H9 (cell line): ENCODE measurements around the gene CCDC74B. TPM values are rescaled to one million over a fixed set of nuclear protein-coding genes. Genes with fewer than 3 reads are reported as not detected.
"Not testable (repeated sequence)": the region's sequence is repeated elsewhere in the genome, so short reads cannot be mapped to it uniquely, and the experiment has no call there.

Experiments used
- DNase-seq: peaks from one replicate; pipeline ENCODE4 v3.0.0-alpha.2; 2017
- H2AFZ ChIP-seq: one replicate; pipeline ENCODE4 v1.6.1; 2013; ENCODE audit warnings: mild to moderate bottlenecking, low read length, control low read depth, moderate library complexity
- H2AK5ac ChIP-seq: 2 replicates; pipeline ENCODE4 v1.6.1; 2013; ENCODE audit warnings: low read length, control low read depth, mixed read lengths; ENCODE audit not compliant: insufficient read length
- H2BK120ac ChIP-seq: one replicate; pipeline ENCODE4 v1.6.1; 2013; ENCODE audit warnings: low read depth, mild to moderate bottlenecking, low read length, control low read depth, inconsistent platforms; ENCODE audit not compliant: poor library complexity, severe bottlenecking
- H2BK12ac ChIP-seq: 2 replicates; pipeline ENCODE4 v1.6.1; 2013; ENCODE audit warnings: low read length, control low read depth, mixed read lengths, low read depth; ENCODE audit not compliant: insufficient read length
- H2BK15ac ChIP-seq: 2 replicates; pipeline ENCODE4 v1.6.1; 2013; ENCODE audit warnings: low read depth, low read length, control low read depth
- H2BK20ac ChIP-seq: one replicate; pipeline ENCODE4 v1.6.1; 2013; ENCODE audit warnings: low read depth, mild to moderate bottlenecking, low read length, control low read depth, inconsistent platforms; ENCODE audit not compliant: poor library complexity, severe bottlenecking
- H2BK5ac ChIP-seq: 2 replicates; pipeline ENCODE4 v1.6.1; 2013; ENCODE audit warnings: low read length, control low read depth, mixed read lengths; ENCODE audit not compliant: insufficient read length
- H3K14ac ChIP-seq: 2 replicates; pipeline ENCODE4 v1.6.1; 2013; ENCODE audit warnings: low read length, control low read depth; ENCODE audit not compliant: insufficient read depth
- H3K18ac ChIP-seq: 2 replicates; pipeline ENCODE4 v1.6.1; 2013; ENCODE audit warnings: low read depth, mild to moderate bottlenecking, mixed read lengths, low read length, control low read depth; ENCODE audit not compliant: insufficient read length
- H3K23ac ChIP-seq: 2 replicates; pipeline ENCODE4 v1.6.1; 2013; ENCODE audit warnings: low read length, control low read depth, mixed read lengths, low read depth; ENCODE audit not compliant: insufficient read length
- H3K23me2 ChIP-seq: 2 replicates; pipeline ENCODE4 v1.6.1; 2013; ENCODE audit warnings: low read depth, mild to moderate bottlenecking, mixed read lengths, low read length, control low read depth; ENCODE audit not compliant: insufficient read length, poor library complexity, severe bottlenecking
- H3K27ac ChIP-seq: 2 replicates; pipeline ENCODE4 v1.5.1; 2013; ENCODE audit warnings: low read length, control low read depth, mixed read lengths, low read depth; ENCODE audit not compliant: insufficient read length
- H3K27me3 ChIP-seq: 2 replicates; pipeline ENCODE4 v1.6.1; 2013; ENCODE audit warnings: low read length, control low read depth, inconsistent platforms; ENCODE audit not compliant: insufficient read depth
- H3K4ac ChIP-seq: 2 replicates; pipeline ENCODE4 v1.6.1; 2013; ENCODE audit warnings: low read depth, mild to moderate bottlenecking, control low read depth, inconsistent platforms, low read length, moderate library complexity
- H3K4me1 ChIP-seq: 2 replicates; pipeline ENCODE4 v1.6.1; 2013; ENCODE audit warnings: low read length, control low read depth, inconsistent platforms; ENCODE audit not compliant: insufficient read depth
- H3K4me2 ChIP-seq: 2 replicates; pipeline ENCODE4 v1.6.1; 2013; ENCODE audit warnings: low read length, control low read depth, mixed read lengths; ENCODE audit not compliant: insufficient read length, insufficient read depth
- H3K56ac ChIP-seq: 2 replicates; pipeline ENCODE4 v1.6.1; 2013; ENCODE audit warnings: low read depth, mild to moderate bottlenecking, mixed read lengths, low read length, control low read depth; ENCODE audit not compliant: insufficient read length
- H3K79me1 ChIP-seq: 2 replicates; pipeline ENCODE4 v1.6.1; 2013; ENCODE audit warnings: low read depth, mild to moderate bottlenecking, moderate library complexity, low read length, control low read depth, inconsistent platforms; ENCODE audit not compliant: insufficient read depth, poor library complexity, severe bottlenecking
- H3K79me2 ChIP-seq: 2 replicates; pipeline ENCODE4 v1.6.1; 2013; ENCODE audit warnings: low read length, control low read depth, inconsistent platforms; ENCODE audit not compliant: insufficient read depth
- H3K9ac ChIP-seq: 2 replicates; pipeline ENCODE4 v1.6.1; 2013; ENCODE audit warnings: low read length, control low read depth, mixed read lengths; ENCODE audit not compliant: insufficient read length; ENCODE audit errors: extremely low read depth
- H3K9me3 ChIP-seq: one replicate; pipeline ENCODE4 v1.6.1; 2013; ENCODE audit warnings: low read depth, low read length, inconsistent platforms; ENCODE audit not compliant: control insufficient read depth
- H3T11ph ChIP-seq: one replicate; pipeline ENCODE4 v1.6.1; 2013; ENCODE audit warnings: mild to moderate bottlenecking, low read length, control low read depth, inconsistent platforms
- H4K20me1 ChIP-seq: one replicate; pipeline ENCODE4 v1.6.1; 2013; ENCODE audit not compliant: control insufficient read depth, insufficient read length, insufficient read depth
- H4K5ac ChIP-seq: 2 replicates; pipeline ENCODE4 v1.6.1; 2013; ENCODE audit warnings: low read depth, mild to moderate bottlenecking, mixed read lengths, low read length, control low read depth; ENCODE audit not compliant: insufficient read length
- H4K8ac ChIP-seq: replicated peaks from 2 replicates; pipeline ENCODE4 v1.6.1; 2013; ENCODE audit warnings: low read length, control low read depth, mixed read lengths, low read depth; ENCODE audit not compliant: insufficient read length
- H4K91ac ChIP-seq: 2 replicates; pipeline ENCODE4 v1.6.1; 2013; ENCODE audit warnings: low read depth, mild to moderate bottlenecking, moderate library complexity, mixed read lengths, low read length, control low read depth; ENCODE audit not compliant: insufficient read length
- H3K27ac Mint-ChIP-seq, 3 experiments: 2 replicates in 2 of 3; 3 replicates in 1 of 3; pipeline ENCODE4 v1.8.0; 2020 to 2021; ENCODE audit warnings: mixed read lengths in 3 of 3, mild to moderate bottlenecking in 1 of 3, moderate library complexity in 1 of 3
- H3K27me3 Mint-ChIP-seq: 2 replicates; pipeline ENCODE4 v1.8.0; 2021; ENCODE audit warnings: low read depth, mild to moderate bottlenecking, moderate library complexity, mixed read lengths
- H3K36me3 Mint-ChIP-seq, 3 experiments: 2 replicates in 2 of 3; 3 replicates in 1 of 3; pipeline ENCODE4 v1.8.0; 2020 to 2021; ENCODE audit warnings: low read depth in 3 of 3, mixed read lengths in 3 of 3; ENCODE audit not compliant: insufficient read depth in 1 of 3
- H3K4me1 Mint-ChIP-seq, 2 experiments: 2 replicates each; pipeline ENCODE4 v1.8.0; 2020; ENCODE audit warnings: mixed read lengths in 2 of 2
- H3K4me3 Mint-ChIP-seq, 2 experiments: 2 replicates in 1 of 2; 3 replicates in 1 of 2; pipeline ENCODE4 v1.8.0; 2020 to 2021; ENCODE audit warnings: mild to moderate bottlenecking in 2 of 2, mixed read lengths in 2 of 2, moderate library complexity in 1 of 2
- H3K9me3 Mint-ChIP-seq, 2 experiments: 2 replicates in 1 of 2; 3 replicates in 1 of 2; pipeline ENCODE4 v1.8.0; 2020; ENCODE audit warnings: mild to moderate bottlenecking in 2 of 2, mixed read lengths in 2 of 2, moderate library complexity in 1 of 2
- WGBS: extraction: QIAGEN DNeasy Blood & Tissue Kit; methylation state at CpG from one replicate; pipeline ENCODE4 v1.1.7; 2013; ENCODE audit warnings: missing lambda C conversion rate, low lambda C conversion rate, mixed read lengths; ENCODE audit not compliant: insufficient read length; ENCODE audit errors: extremely low coverage; 5-methylcytosine and 5-hydroxymethylcytosine counted together
- total RNA-seq: library from RNA; stranded (reverse); gene quantifications from 2 replicates; pipeline ENCODE4 v1.2.1, GENCODE V29; 2021

Gene CCDC74B
- total RNA-seq, 1 experiment from 2014 or later, result 6.7 TPM

- not testable (repeated sequence) for H3K27ac Mint-ChIP-seq
Observed at GRCh38 chr2:130192451-130192850, 47.5 kb upstream of the CCDC74B start.

GRCh38 chr2:130191319-130191718 is 46.4 kb upstream of the CCDC74B start:
- H3K36me3 Mint-ChIP-seq, result peaks cover 2 to 11% (median 10%) of the 10 kb centered on the region in 3 experiments; a peak in 4 of 7 replicates
- not testable (repeated sequence) for H3K27ac Mint-ChIP-seq

More at GRCh38 chr2:130192451-130192850, 47.5 kb upstream of the CCDC74B start:
- H3K27me3 ChIP-seq, H4K5ac ChIP-seq, H2BK5ac ChIP-seq, H3K56ac ChIP-seq, H3K4me1 Mint-ChIP-seq, H4K91ac ChIP-seq, H3K79me2 ChIP-seq, H3K9me3 ChIP-seq, H3K18ac ChIP-seq, H2BK12ac ChIP-seq, H3K9ac ChIP-seq, H3T11ph ChIP-seq, H2AK5ac ChIP-seq, H4K8ac ChIP-seq, H2BK120ac ChIP-seq, H3K23me2 ChIP-seq, H3K4ac ChIP-seq, H3K4me3 Mint-ChIP-seq, H3K27ac ChIP-seq, DNase-seq, H3K23ac ChIP-seq, H2BK15ac ChIP-seq, H3K14ac ChIP-seq, H3K27me3 Mint-ChIP-seq, H3K79me1 ChIP-seq, H3K4me2 ChIP-seq, H2BK20ac ChIP-seq, H2AFZ ChIP-seq, H3K9me3 Mint-ChIP-seq, H4K20me1 ChIP-seq, H3K4me1 ChIP-seq: not testable (repeated sequence)
- peaks cover 2 to 10% (median 8%) of the 10 kb centered on the region in 3 experiments; a peak in 3 of 7 replicates for H3K36me3 Mint-ChIP-seq
- WGBS, result no CpG with 5 or more reads among the region's 3 CpGs

More at GRCh38 chr2:130191319-130191718, 46.4 kb upstream of the CCDC74B start:
- not testable (repeated sequence) for H2BK5ac ChIP-seq, H3K9me3 Mint-ChIP-seq, H4K8ac ChIP-seq, H2AK5ac ChIP-seq, H2BK12ac ChIP-seq, H3T11ph ChIP-seq, H3K14ac ChIP-seq, H3K27ac ChIP-seq, H3K79me2 ChIP-seq, H3K18ac ChIP-seq, H2BK15ac ChIP-seq, H2BK20ac ChIP-seq, H3K23me2 ChIP-seq, H3K4me2 ChIP-seq, H3K27me3 Mint-ChIP-seq, H3K27me3 ChIP-seq, H4K20me1 ChIP-seq, H3K56ac ChIP-seq, H3K23ac ChIP-seq, H2BK120ac ChIP-seq, H3K4me3 Mint-ChIP-seq, H4K5ac ChIP-seq, H2AFZ ChIP-seq, H3K4me1 ChIP-seq, H3K79me1 ChIP-seq, H3K4ac ChIP-seq, H3K9me3 ChIP-seq, H4K91ac ChIP-seq, H3K4me1 Mint-ChIP-seq, H3K9ac ChIP-seq, DNase-seq
- no CpG with 5 or more reads among the region's 6 CpGs for WGBS
